ENCODE data around the gene PCLO.

GRCh38 chr7:83161899-83162401 lies 734 bp downstream of the PCLO start:
- TF ChIP-seq POLR2A (IDR thresholded peaks at IDR 0.05; ENCODE audit: low read depth) (no peak), CTCF (IDR thresholded peaks at IDR 0.05) (no peak), EP300 (IDR thresholded peaks at IDR 0.05) (no peak), POLR2AphosphoS5 (IDR thresholded peaks at IDR 0.05) (no peak)

Measured in esophagus muscularis mucosa (tissue), 4 donors.